ENCODE measurements around the gene MLC1. TPM values are rescaled to one million over a fixed set of nuclear protein-coding genes. Genes with fewer than 3 reads are reported as not detected.

The MLC1 gene
- total and polyA plus RNA-seq, 4 donors = 0.13 to 9.4 (median 0.33) TPM; not detected in 1

GRCh38 chr22:50017701-50018224 is 67.5 kb downstream of the MLC1 start:
- H3K4me3 ChIP-seq (ENCODE audit: low read depth in 1 of 3, low read length in 3 of 3) = no peak overlapping the region
- peaks cover 0 to 7% (median under 1%) of the 10 kb centered on the region in 4 donors for H3K27me3 ChIP-seq (ENCODE audit: control insufficient read depth in 4 of 4, insufficient read depth in 4 of 4, low read length in 3 of 4)
- no peak for DNase-seq (ENCODE audit: low spot score)
- no peak overlapping the region for H3K27ac ChIP-seq (ENCODE audit: low read depth in 1 of 2, low read length in 2 of 2)
- peaks cover 0 to 2% (median 0%) of the 10 kb centered on the region in 4 donors for H3K4me1 ChIP-seq (ENCODE audit: control insufficient read depth in 4 of 4, insufficient read depth in 4 of 4, low read length in 3 of 4)
- WGBS = 90% methylated on average over 6 of the region's 6 CpGs
- no peaks in the 10 kb centered on the region for H3K9me3 ChIP-seq (ENCODE audit: control insufficient read depth in 4 of 4, low read length in 3 of 4)
- no peak overlapping the region for H3K9ac ChIP-seq (ENCODE audit: low read depth in 1 of 2, low read length in 2 of 2)
- TF ChIP-seq FOXA1 (IDR thresholded peaks at IDR 0.05) = no peak
- TF ChIP-seq, protein P1, sequence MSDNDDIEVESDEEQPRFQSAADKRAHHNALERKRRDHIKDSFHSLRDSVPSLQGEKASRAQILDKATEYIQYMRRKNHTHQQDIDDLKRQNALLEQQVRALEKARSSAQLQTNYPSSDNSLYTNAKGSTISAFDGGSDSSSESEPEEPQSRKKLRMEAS (IDR thresholded peaks at IDR 0.05) = no peak
- TF ChIP-seq ATF3 (IDR thresholded peaks at IDR 0.05) = no peak
- no peak for TF ChIP-seq EGR1 (IDR thresholded peaks at IDR 0.05; ENCODE audit: low read depth in 2 of 2)
- no peak for TF ChIP-seq NR2F2 (IDR thresholded peaks at IDR 0.05)
- TF ChIP-seq YY1 (IDR thresholded peaks at IDR 0.05) = no peak
- no peak for TF ChIP-seq SP1 (IDR thresholded peaks at IDR 0.05)
- TF ChIP-seq HNF4G (IDR thresholded peaks at IDR 0.05) = no peak
- TF ChIP-seq HNF4A (conservative IDR thresholded peaks at IDR 0.05) = no peak
- no peak for TF ChIP-seq RXRA (IDR thresholded peaks at IDR 0.05)
- no peak for TF ChIP-seq TAF1 (conservative IDR thresholded peaks at IDR 0.05)
- no peaks in the 10 kb centered on the region for H3K36me3 ChIP-seq (ENCODE audit: control insufficient read depth in 4 of 4, insufficient read depth in 3 of 4, low read depth in 1 of 4, low read length in 3 of 4)

DNA sequence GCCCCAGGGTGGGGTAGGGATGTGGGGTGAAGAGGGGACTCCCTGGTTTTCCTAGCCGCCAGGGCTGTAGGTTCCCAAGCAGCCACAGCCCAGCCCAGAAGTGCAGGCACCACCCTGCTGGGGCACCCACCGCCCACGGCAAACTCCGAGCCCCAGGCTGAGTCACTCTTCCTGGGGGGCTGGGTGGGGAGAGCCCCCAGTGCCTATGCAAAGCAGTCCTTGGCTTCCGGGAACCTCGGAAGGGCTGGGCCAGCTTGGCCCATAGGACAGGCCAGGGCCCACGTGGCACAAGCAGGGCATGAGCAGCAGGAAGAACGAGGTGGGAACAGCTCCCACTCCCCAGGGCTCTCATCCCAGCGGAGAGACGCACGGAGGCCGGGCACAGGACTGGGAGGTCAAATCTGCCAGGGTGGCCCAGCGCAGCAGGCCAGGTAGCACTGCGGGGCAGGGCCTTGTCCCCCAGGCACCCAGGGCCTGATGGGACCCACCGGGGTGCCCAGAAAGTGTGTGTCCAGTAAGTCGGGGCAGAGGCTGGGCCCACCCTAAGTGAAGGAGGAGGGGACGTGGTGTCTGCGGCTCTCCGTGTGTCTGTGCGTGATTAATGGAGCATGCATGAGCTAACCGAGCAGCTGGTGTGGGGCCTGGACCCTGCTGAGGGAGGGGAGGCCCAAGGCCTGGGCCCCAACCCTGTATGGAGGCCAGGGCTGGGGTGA is 68.1 kb downstream of the MLC1 start:
- Histone ChIP-seq H3K4me1 (ENCODE audit: control insufficient read depth in 4 of 4, insufficient read depth in 4 of 4, low read length in 3 of 4) (peaks cover 0 to 2% (median 0%) of the 10 kb centered on the region in 4 donors), H3K4me3 (ENCODE audit: low read depth in 1 of 3, low read length in 3 of 3) (no peak overlapping the region), H3K9me3 (ENCODE audit: control insufficient read depth in 4 of 4, low read length in 3 of 4) (no peaks in the 10 kb centered on the region), H3K27ac (ENCODE audit: low read depth in 1 of 2, low read length in 2 of 2) (no peak overlapping the region), H3K27me3 (ENCODE audit: control insufficient read depth in 4 of 4, insufficient read depth in 4 of 4, low read length in 3 of 4) (peaks cover 0 to 7% (median under 1%) of the 10 kb centered on the region in 4 donors), H3K36me3 (ENCODE audit: control insufficient read depth in 4 of 4, insufficient read depth in 3 of 4, low read depth in 1 of 4, low read length in 3 of 4) (no peaks in the 10 kb centered on the region), H3K9ac (ENCODE audit: low read depth in 1 of 2, low read length in 2 of 2) (no peak overlapping the region)
- no peak for TF ChIP-seq GABPA (IDR thresholded peaks at IDR 0.05 in 1 of 2, conservative IDR thresholded peaks at IDR 0.05 in 1 of 2)
- TF ChIP-seq EGR1 (IDR thresholded peaks at IDR 0.05; ENCODE audit: low read depth in 2 of 2) = no peak
- no peak for TF ChIP-seq FOXA1 (IDR thresholded peaks at IDR 0.05)
- TF ChIP-seq, protein P2, sequence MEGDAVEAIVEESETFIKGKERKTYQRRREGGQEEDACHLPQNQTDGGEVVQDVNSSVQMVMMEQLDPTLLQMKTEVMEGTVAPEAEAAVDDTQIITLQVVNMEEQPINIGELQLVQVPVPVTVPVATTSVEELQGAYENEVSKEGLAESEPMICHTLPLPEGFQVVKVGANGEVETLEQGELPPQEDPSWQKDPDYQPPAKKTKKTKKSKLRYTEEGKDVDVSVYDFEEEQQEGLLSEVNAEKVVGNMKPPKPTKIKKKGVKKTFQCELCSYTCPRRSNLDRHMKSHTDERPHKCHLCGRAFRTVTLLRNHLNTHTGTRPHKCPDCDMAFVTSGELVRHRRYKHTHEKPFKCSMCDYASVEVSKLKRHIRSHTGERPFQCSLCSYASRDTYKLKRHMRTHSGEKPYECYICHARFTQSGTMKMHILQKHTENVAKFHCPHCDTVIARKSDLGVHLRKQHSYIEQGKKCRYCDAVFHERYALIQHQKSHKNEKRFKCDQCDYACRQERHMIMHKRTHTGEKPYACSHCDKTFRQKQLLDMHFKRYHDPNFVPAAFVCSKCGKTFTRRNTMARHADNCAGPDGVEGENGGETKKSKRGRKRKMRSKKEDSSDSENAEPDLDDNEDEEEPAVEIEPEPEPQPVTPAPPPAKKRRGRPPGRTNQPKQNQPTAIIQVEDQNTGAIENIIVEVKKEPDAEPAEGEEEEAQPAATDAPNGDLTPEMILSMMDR (IDR thresholded peaks at IDR 0.05; ENCODE audit: low read depth, low read length, missing input control) = no peak
- TF ChIP-seq NR2F2 (IDR thresholded peaks at IDR 0.05) = no peak
- no peak for TF ChIP-seq YY1 (IDR thresholded peaks at IDR 0.05)
- TF ChIP-seq, protein P1 (IDR thresholded peaks at IDR 0.05) = no peak
- no peak for TF ChIP-seq SP1 (IDR thresholded peaks at IDR 0.05)
- no peak for TF ChIP-seq RAD21 (IDR thresholded peaks at IDR 0.05)
- no peak for TF ChIP-seq HNF4A (conservative IDR thresholded peaks at IDR 0.05)
- TF ChIP-seq HNF4G (IDR thresholded peaks at IDR 0.05) = no peak
- TF ChIP-seq JUND (IDR thresholded peaks at IDR 0.05) = no peak
- no peak for TF ChIP-seq REST (IDR thresholded peaks at IDR 0.05)
- no peak for TF ChIP-seq FOXA2 (IDR thresholded peaks at IDR 0.05)
- no peak for TF ChIP-seq ATF3 (IDR thresholded peaks at IDR 0.05)
- 90% methylated on average over 21 of the region's 21 CpGs for WGBS
- no peak for DNase-seq (ENCODE audit: low spot score)
